BE2C (cell line): ENCODE measurements around the gene TAF5L.

Experiments used
- DNase-seq: peaks from one replicate; pipeline ENCODE4 v3.0.0-alpha.2; 2020
- H3K27me3 ChIP-seq: fragments of 250-450 bp; sonication (Bioruptor Pico); 2 replicates; pipeline ENCODE4 v1.5.1; 2020; ENCODE audit warnings: mild to moderate bottlenecking
- H3K36me3 ChIP-seq: fragments of 250-450 bp; sonication (Bioruptor Pico); 2 replicates; pipeline ENCODE4 v1.5.1; 2020; ENCODE audit warnings: mild to moderate bottlenecking
- H3K4me1 ChIP-seq: fragments of 250-450 bp; sonication (Bioruptor Pico); 2 replicates; pipeline ENCODE4 v1.5.1; 2020
- H3K4me3 ChIP-seq: 2 replicates; pipeline ENCODE4 v1.5.1; 2011; ENCODE audit warnings: low read depth, low read length
- H3K9me3 ChIP-seq: fragments of 250-450 bp; sonication (Bioruptor Pico); 2 replicates; pipeline ENCODE4 v1.5.1; 2020
- TF ChIP-seq, protein P1 (sequence below): IDR thresholded peaks from 2 replicates; pipeline ENCODE4 v1.5.1; 2012; ENCODE audit warnings: mild to moderate bottlenecking, low read depth, low read length

TAF5L gene

DNA sequence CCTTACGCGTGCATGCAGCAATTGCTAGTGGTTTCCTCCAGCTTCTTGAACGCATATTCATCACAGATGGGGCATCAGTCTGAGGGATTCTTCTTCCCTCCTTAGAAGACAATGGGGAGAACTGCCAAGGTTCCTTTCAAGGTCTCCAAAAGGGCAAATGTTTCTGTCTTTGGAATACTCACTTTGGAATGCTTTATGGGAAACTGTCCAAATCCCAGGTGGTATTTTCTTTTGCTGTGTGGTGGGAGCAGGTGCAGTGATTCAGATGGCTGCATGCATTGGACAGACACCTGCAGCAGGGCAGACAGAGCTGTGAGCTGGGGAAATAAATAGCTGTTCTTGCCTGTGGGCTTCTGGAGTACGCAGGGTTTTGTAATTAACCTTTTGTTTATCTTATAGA, 40.7 kb upstream of the TAF5L start:
- Histone ChIP-seq H3K4me1 (peaks cover 16% of the 10 kb centered on the region), H3K4me3 (no peak overlapping the region), H3K27me3 (no peaks in the 10 kb centered on the region), H3K36me3 (peaks cover 30% of the 10 kb centered on the region), H3K9me3 (no peaks in the 10 kb centered on the region; the same call in 1 of the 2 replicates)
- TF ChIP-seq, protein P1, sequence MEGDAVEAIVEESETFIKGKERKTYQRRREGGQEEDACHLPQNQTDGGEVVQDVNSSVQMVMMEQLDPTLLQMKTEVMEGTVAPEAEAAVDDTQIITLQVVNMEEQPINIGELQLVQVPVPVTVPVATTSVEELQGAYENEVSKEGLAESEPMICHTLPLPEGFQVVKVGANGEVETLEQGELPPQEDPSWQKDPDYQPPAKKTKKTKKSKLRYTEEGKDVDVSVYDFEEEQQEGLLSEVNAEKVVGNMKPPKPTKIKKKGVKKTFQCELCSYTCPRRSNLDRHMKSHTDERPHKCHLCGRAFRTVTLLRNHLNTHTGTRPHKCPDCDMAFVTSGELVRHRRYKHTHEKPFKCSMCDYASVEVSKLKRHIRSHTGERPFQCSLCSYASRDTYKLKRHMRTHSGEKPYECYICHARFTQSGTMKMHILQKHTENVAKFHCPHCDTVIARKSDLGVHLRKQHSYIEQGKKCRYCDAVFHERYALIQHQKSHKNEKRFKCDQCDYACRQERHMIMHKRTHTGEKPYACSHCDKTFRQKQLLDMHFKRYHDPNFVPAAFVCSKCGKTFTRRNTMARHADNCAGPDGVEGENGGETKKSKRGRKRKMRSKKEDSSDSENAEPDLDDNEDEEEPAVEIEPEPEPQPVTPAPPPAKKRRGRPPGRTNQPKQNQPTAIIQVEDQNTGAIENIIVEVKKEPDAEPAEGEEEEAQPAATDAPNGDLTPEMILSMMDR = no peak
- DNase-seq = no peak

DNA sequence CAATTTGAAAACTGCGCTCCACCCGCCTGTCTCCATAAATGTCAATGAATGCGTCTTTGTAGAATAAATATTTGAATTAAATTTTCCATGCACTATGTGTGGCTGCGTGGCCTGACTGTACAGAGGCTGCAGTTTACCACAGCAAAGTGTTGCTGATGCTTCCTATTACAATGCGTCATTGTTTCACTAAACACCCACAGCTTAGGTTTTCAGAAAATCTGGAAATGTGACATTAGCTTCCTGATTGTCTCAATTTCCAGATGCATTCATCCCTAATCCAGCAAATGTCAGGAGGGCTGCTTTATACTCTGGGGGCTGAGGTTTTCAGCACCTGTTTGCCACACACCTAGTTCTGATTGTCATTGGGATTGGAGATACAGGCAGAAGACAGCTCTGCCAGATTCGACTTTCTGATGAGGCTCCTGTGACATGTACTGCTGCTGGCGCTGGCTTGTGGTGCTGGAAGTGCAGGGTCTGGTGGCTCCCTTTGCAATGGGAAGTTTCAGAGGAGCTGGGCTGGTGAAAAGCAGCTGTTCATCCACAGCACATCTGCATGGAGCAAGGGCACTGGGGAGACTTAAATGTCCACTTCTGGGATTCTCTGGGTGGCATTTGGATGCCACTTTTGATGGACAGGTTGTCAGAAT, 40.1 kb upstream of the TAF5L start:
- TF ChIP-seq, protein P1 = no peak

GRCh38 chr1:229664133-229664689, 38.3 kb upstream of the TAF5L start:
- Histone ChIP-seq H3K36me3 (peaks cover 50% of the 10 kb centered on the region), H3K4me3 (no peak overlapping the region), H3K4me1 (peaks cover 12% of the 10 kb centered on the region), H3K27me3 (no peaks in the 10 kb centered on the region), H3K9me3 (no peaks in the 10 kb centered on the region; the same call in 1 of the 2 replicates)
- DNase-seq = peak; percentile 67
- TF ChIP-seq, protein P1 = no peak

More for the DNA sequence above, 40.1 kb upstream of the TAF5L start:
- Histone ChIP-seq H3K27me3 (no peaks in the 10 kb centered on the region), H3K9me3 (no peaks in the 10 kb centered on the region; the same call in 1 of the 2 replicates), H3K4me1 (peaks cover 16% of the 10 kb centered on the region), H3K36me3 (peaks cover 35% of the 10 kb centered on the region), H3K4me3 (no peak overlapping the region)
- DNase-seq = no peak

DNA sequence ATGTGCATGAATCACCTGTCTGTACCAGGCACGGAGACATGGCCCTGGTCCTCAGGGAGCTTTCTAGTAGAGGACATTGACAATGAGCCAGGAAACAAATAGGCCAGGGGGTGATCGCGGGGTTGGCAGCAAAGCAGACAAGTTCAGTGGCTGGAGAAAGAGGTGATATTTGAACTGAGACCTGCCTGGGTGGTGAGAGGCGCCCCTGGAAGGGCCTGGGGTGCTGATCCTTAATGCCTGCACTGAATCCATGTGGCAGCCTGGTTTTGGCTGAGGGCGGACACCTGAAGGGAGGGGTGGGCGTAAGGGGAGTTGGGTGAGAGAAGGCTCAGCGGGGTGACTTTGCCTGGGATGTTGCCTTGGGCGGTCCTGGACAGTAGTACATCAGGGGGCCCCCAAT, 36.0 kb upstream of the TAF5L start:
- no peak for DNase-seq
- Histone ChIP-seq H3K27me3 (no peaks in the 10 kb centered on the region), H3K9me3 (no peaks in the 10 kb centered on the region; the same call in 1 of the 2 replicates), H3K36me3 (peaks cover 59% of the 10 kb centered on the region), H3K4me1 (peaks cover 19% of the 10 kb centered on the region), H3K4me3 (no peak overlapping the region)
- TF ChIP-seq, protein P1 = no peak

DNA sequence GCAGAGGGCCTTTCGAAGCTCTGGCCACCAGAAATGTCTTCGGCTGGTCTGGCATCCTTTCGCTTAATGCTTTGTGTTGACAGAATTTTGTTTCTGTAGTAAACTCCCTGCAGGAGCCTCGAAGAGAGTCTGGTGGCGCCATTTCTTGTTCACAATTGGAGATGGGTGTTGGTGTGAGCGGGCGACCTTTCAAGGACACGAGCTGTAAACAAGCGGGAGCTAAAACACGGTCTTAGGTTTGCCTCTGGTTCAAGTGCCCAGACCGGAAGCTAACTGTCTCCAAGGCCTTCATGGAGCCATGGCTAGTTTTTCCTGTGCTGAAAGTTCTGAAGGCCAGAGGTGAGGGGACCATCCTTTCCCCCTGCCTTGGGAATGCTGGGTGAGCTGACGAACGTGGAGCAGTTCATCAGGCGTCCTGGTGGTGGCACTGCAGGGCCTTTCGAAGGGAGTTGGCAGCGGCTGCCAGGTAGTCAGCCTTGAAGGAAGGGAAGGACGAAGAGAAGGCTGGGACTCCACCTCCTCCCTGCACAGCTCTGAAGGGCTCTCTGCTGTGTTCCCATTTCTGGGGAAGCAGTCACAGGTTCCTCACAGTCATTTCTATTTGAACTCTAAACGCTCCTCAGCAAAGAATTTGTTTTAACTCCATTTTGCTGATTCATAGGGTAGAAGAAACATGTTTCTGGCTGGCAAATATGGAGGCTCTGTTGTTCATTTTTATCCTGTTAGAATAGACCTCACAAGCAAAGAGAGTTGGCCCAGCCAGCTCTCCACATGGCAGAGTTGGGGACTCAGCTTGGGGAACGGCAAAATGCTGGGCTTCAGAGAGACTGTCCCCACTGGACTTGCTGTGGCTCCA, 35.3 kb upstream of the TAF5L start:
- peaks cover 62% of the 10 kb centered on the region for H3K36me3 ChIP-seq
- DNase-seq = peak; percentile 84
- no peaks in the 10 kb centered on the region; the same call in 1 of the 2 replicates for H3K9me3 ChIP-seq
- no peak overlapping the region for H3K4me3 ChIP-seq
- TF ChIP-seq, protein P1 = peak; percentile 97
- peaks cover 19% of the 10 kb centered on the region for H3K4me1 ChIP-seq
- no peaks in the 10 kb centered on the region for H3K27me3 ChIP-seq
